OCI-LY1 (cell line): Measurements from ENCODE around the gene WNT7B.

ENCODE experiments used
- H2AFZ ChIP-seq: fragments of 200-600 bp; sonication (generic), shearing (Covaris generic); 2 replicates; pipeline ENCODE4 v1.6.0; 2014; ENCODE audit warnings: antibody characterized with exemption, mild to moderate bottlenecking, low read length
- H3F3A ChIP-seq: fragments of 200-600 bp; sonication (generic), shearing (Covaris generic); 2 replicates; pipeline ENCODE4 v1.6.0; 2014; ENCODE audit warnings: mild to moderate bottlenecking, antibody characterized with exemption, low read length, moderate library complexity; ENCODE audit not compliant: insufficient read depth
- H3K27ac ChIP-seq: fragments of 200-600 bp; sonication (generic); 2 replicates; pipeline ENCODE4 v1.5.1; 2014; ENCODE audit warnings: low read length, mixed run types, mild to moderate bottlenecking, low read depth; ENCODE audit not compliant: poor library complexity, severe bottlenecking
- H3K27me3 ChIP-seq: fragments of 200-600 bp; sonication (generic); 2 replicates; pipeline ENCODE4 v1.6.0; 2014; ENCODE audit warnings: antibody characterized with exemption, mild to moderate bottlenecking, low read length, moderate library complexity; ENCODE audit not compliant: insufficient read depth
- H3K36me3 ChIP-seq: fragments of 200-600 bp; sonication (generic); 2 replicates; pipeline ENCODE4 v1.6.1; 2014; ENCODE audit warnings: mild to moderate bottlenecking, antibody characterized with exemption, low read length, moderate library complexity, mixed read lengths; ENCODE audit not compliant: insufficient read depth
- H3K4me1 ChIP-seq: fragments of 200-600 bp; sonication (generic); 2 replicates; pipeline ENCODE4 v1.5.1; 2014; ENCODE audit warnings: mild to moderate bottlenecking, low read length, moderate library complexity; ENCODE audit not compliant: insufficient read depth, severe bottlenecking
- H3K4me2 ChIP-seq: fragments of 200-600 bp; sonication (generic), shearing (Covaris generic); 2 replicates; pipeline ENCODE4 v1.6.1; 2014; ENCODE audit warnings: low read length
- H3K4me3 ChIP-seq: fragments of 200-600 bp; sonication (generic); 2 replicates; pipeline ENCODE4 v1.5.1; 2014; ENCODE audit warnings: low read length, low read depth, mild to moderate bottlenecking, mixed read lengths; ENCODE audit not compliant: poor library complexity, severe bottlenecking
- H3K79me2 ChIP-seq: fragments of 200-600 bp; shearing (Covaris generic); 2 replicates; pipeline ENCODE4 v1.6.1; 2016; ENCODE audit warnings: mixed run types, low read length, mixed read lengths; ENCODE audit not compliant: insufficient read depth
- H3K9ac ChIP-seq: fragments of 200-600 bp; sonication (generic), shearing (Covaris generic); 2 replicates; pipeline ENCODE4 v1.6.1; 2014; ENCODE audit warnings: mild to moderate bottlenecking, low read length, mixed read lengths
- H3K9me2 ChIP-seq: fragments of 200-600 bp; sonication (generic), shearing (Covaris generic); 2 replicates; pipeline ENCODE4 v1.6.1; 2014; ENCODE audit warnings: low read depth, mild to moderate bottlenecking, low read length, mixed read lengths
- H3K9me3 ChIP-seq: fragments of 200-600 bp; shearing (Covaris generic); 2 replicates; pipeline ENCODE4 v1.6.1; 2014; ENCODE audit warnings: low read length, mixed read lengths
- H4K20me1 ChIP-seq: fragments of 200-600 bp; sonication (generic), shearing (Covaris generic); 2 replicates; pipeline ENCODE4 v1.6.0; 2016; ENCODE audit warnings: mild to moderate bottlenecking, low read length; ENCODE audit not compliant: insufficient read depth
- EZH2 ChIP-seq: fragments of 200-600 bp; sonication (generic), shearing (Covaris generic); IDR thresholded peaks from 2 replicates; pipeline ENCODE4 v1.8.0; 2017; ENCODE audit warnings: borderline replicate concordance, mixed run types, mild to moderate bottlenecking, antibody characterized with exemption, low read length, moderate library complexity, mixed read lengths
- TF ChIP-seq, protein P1 (sequence below): fragments of 200-600 bp; sonication (generic), shearing (Covaris generic); IDR thresholded peaks from 2 replicates; pipeline ENCODE4 v1.5.1; 2017; ENCODE audit warnings: mild to moderate bottlenecking, antibody characterized with exemption, low read length, moderate library complexity, mixed read lengths

Gene WNT7B

DNA sequence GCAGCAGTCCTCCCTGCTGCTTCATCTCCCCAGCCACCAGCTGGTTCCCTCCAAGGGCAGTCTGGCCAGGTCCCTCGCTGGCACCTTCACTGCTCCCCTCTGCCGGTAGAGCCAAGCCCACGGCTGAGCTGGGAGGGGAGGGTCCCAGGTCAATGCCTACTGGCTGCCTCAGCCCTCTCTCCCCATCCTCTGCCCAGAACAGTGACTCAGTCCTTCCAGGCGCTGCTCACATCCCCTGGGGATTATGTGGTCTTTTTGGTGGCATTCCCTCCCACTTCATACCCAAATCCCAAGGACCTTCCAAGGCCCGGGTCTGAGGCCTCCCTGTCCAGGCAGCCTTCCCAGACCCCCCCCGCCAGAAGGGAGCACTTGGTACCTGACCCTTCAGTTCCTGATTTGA is 44.9 kb downstream of the WNT7B start:
- no peak overlapping the region for H3K9ac ChIP-seq

DNA sequence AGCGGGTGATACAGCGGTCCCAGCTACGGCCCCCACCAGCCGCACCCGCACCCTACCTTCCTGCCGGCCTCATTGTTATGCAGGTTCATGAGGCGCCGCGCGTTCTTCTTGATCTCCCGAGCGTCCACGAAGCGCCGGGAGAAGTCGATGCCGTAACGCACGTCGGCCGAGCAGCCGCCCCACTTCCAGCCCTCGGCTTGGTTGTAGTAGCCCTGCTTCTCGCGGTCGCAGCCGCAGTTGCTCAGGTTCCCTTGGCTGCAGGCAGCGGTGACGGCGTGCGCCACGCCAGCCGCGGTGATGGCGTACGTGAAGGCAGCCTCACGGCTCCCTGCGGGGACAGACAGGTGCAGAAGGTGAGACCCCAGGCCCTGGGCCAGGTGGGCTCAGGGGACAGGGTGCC is 45.9 kb downstream of the WNT7B start:
- Histone ChIP-seq H4K20me1 (no peaks in the 10 kb centered on the region), H3K4me2 (no peak overlapping the region), H3K9me2 (no peaks in the 10 kb centered on the region), H3F3A (no peaks in the 10 kb centered on the region), H3K79me2 (no peaks in the 10 kb centered on the region), H3K9me3 (no peaks in the 10 kb centered on the region), H3K9ac (no peak overlapping the region), H2AFZ (no peak overlapping the region), H3K27me3 (peaks cover 7% of the 10 kb centered on the region; the same call in 1 of the 2 replicates), H3K27ac (no peak overlapping the region), H3K4me3 (no peak overlapping the region), H3K4me1 (no peaks in the 10 kb centered on the region), H3K36me3 (no peaks in the 10 kb centered on the region)
- TF ChIP-seq, protein P1, sequence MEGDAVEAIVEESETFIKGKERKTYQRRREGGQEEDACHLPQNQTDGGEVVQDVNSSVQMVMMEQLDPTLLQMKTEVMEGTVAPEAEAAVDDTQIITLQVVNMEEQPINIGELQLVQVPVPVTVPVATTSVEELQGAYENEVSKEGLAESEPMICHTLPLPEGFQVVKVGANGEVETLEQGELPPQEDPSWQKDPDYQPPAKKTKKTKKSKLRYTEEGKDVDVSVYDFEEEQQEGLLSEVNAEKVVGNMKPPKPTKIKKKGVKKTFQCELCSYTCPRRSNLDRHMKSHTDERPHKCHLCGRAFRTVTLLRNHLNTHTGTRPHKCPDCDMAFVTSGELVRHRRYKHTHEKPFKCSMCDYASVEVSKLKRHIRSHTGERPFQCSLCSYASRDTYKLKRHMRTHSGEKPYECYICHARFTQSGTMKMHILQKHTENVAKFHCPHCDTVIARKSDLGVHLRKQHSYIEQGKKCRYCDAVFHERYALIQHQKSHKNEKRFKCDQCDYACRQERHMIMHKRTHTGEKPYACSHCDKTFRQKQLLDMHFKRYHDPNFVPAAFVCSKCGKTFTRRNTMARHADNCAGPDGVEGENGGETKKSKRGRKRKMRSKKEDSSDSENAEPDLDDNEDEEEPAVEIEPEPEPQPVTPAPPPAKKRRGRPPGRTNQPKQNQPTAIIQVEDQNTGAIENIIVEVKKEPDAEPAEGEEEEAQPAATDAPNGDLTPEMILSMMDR: no peak
- TF ChIP-seq EZH2: no peak

More for the DNA sequence above, 44.9 kb downstream of the WNT7B start:
- H3K79me2 ChIP-seq: no peaks in the 10 kb centered on the region
- no peaks in the 10 kb centered on the region for H3K36me3 ChIP-seq
- H3F3A ChIP-seq: no peaks in the 10 kb centered on the region
- no peaks in the 10 kb centered on the region for H3K9me2 ChIP-seq
- H3K4me1 ChIP-seq: no peaks in the 10 kb centered on the region
- H3K27ac ChIP-seq: no peak overlapping the region
- H3K27me3 ChIP-seq: peaks cover 7% of the 10 kb centered on the region; the same call in 1 of the 2 replicates
- no peak overlapping the region for H3K4me2 ChIP-seq
- no peaks in the 10 kb centered on the region for H4K20me1 ChIP-seq
- no peak overlapping the region for H2AFZ ChIP-seq
- H3K9me3 ChIP-seq: no peaks in the 10 kb centered on the region
- TF ChIP-seq EZH2: no peak
- TF ChIP-seq, protein P1: no peak
- no peak overlapping the region for H3K4me3 ChIP-seq

DNA sequence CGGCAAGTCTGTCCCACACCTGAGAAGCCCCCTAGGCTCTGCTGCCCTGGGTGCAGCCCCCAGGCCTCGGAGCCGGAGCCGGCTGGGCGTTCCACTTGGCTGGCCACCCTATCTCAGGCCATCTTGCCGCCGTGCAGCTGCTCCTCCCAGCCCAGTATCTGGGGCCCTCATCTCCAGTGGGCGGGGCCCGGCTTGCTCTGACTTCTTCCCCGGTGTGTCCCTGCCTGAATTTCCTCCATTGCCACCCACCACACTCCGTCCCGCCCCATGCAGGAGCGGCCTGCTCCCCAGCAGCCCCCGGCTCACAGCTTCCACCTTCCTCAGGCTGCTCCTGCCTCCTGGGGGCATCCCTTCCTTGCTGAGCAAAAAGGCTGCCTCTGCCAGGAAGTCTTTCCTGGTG is 46.6 kb downstream of the WNT7B start:
- H2AFZ ChIP-seq: no peak overlapping the region
- no peaks in the 10 kb centered on the region for H3K4me1 ChIP-seq
- H3K27ac ChIP-seq: no peak overlapping the region
- H3K4me3 ChIP-seq: no peak overlapping the region
- H3K27me3 ChIP-seq: peaks cover 4% of the 10 kb centered on the region; the same call in 1 of the 2 replicates
- no peaks in the 10 kb centered on the region for H3K9me2 ChIP-seq
- H4K20me1 ChIP-seq: no peaks in the 10 kb centered on the region
- no peak overlapping the region for H3K4me2 ChIP-seq
- H3K9me3 ChIP-seq: no peaks in the 10 kb centered on the region
- no peaks in the 10 kb centered on the region for H3F3A ChIP-seq
- TF ChIP-seq, protein P1: no peak
- no peak for TF ChIP-seq EZH2
- H3K36me3 ChIP-seq: no peaks in the 10 kb centered on the region
- no peaks in the 10 kb centered on the region for H3K79me2 ChIP-seq
- H3K9ac ChIP-seq: no peak overlapping the region
